Activated naive CD4-positive, alpha-beta T cell treated with anti-CD3 and anti-CD28 coated beads, Interleukin-2, amount 10 ng/mL, durations not matched to agents 7 days and 5 days (primary cell): ENCODE results near the gene PDLIM5.
"Not testable (repeated sequence)": the region's sequence is repeated elsewhere in the genome, so short reads cannot be mapped to it uniquely, and the experiment has no call there.

Experiments
- CTCF ChIA-PET: fragments of 350-600 bp; sonication (Branson Sonifier 250); formaldehyde crosslinking; loops from one replicate; lab custom pipeline; 2021; ENCODE audit warnings: antibody characterized with exemption; lab: Charles Lee
- DNase-seq: peaks from one replicate; pipeline ENCODE4 v3.0.0-alpha.2; 2020
- H3K27ac Mint-ChIP-seq: one replicate; pipeline ENCODE4 v1.8.0; 2021; ENCODE audit warnings: mild to moderate bottlenecking, moderate library complexity, mixed read lengths
- H3K27me3 Mint-ChIP-seq: one replicate; pipeline ENCODE4 v1.8.0; 2021; ENCODE audit warnings: mild to moderate bottlenecking, mixed read lengths
- H3K36me3 Mint-ChIP-seq: one replicate; pipeline ENCODE4 v1.8.0; 2021; ENCODE audit warnings: mixed read lengths
- H3K4me1 Mint-ChIP-seq: one replicate; pipeline ENCODE4 v1.8.0; 2021; ENCODE audit warnings: mixed read lengths
- H3K4me3 Mint-ChIP-seq: one replicate; pipeline ENCODE4 v1.8.0; 2021; ENCODE audit warnings: mild to moderate bottlenecking, moderate library complexity, mixed read lengths
- H3K9me3 Mint-ChIP-seq: one replicate; pipeline ENCODE4 v1.8.0; 2021; ENCODE audit warnings: mixed read lengths

PDLIM5 gene

GRCh38 chr4:94507281-94507680, 55.5 kb downstream of the PDLIM5 start:
- Mint-ChIP-seq H3K9me3 (no peaks in the 10 kb centered on the region), H3K27ac (no peak overlapping the region), H3K27me3 (no peaks in the 10 kb centered on the region), H3K4me1 (no peaks in the 10 kb centered on the region), H3K36me3 (no peaks in the 10 kb centered on the region), H3K4me3 (no peak overlapping the region)
- CTCF ChIA-PET = no interaction called here
- no peak for DNase-seq

- no peaks in the 10 kb centered on the region for H3K9me3 Mint-ChIP-seq
- H3K36me3 Mint-ChIP-seq = no peaks in the 10 kb centered on the region
- H3K27me3 Mint-ChIP-seq = no peaks in the 10 kb centered on the region
- DNase-seq = no peak
- no peaks in the 10 kb centered on the region for H3K4me1 Mint-ChIP-seq
- H3K4me3 Mint-ChIP-seq = no peak overlapping the region
- no peak overlapping the region for H3K27ac Mint-ChIP-seq
- CTCF ChIA-PET = no interaction called here
Measured at GRCh38 chr4:94507708-94508107, 56.0 kb downstream of the PDLIM5 start.

- H3K4me3 Mint-ChIP-seq = no peak overlapping the region
- CTCF ChIA-PET = no interaction called here
- H3K36me3 Mint-ChIP-seq = no peaks in the 10 kb centered on the region
- DNase-seq = no peak
- no peak overlapping the region for H3K27ac Mint-ChIP-seq
- no peaks in the 10 kb centered on the region for H3K27me3 Mint-ChIP-seq
- no peaks in the 10 kb centered on the region for H3K4me1 Mint-ChIP-seq
- H3K9me3 Mint-ChIP-seq = no peaks in the 10 kb centered on the region
Measured at GRCh38 chr4:94508296-94508695, 56.6 kb downstream of the PDLIM5 start.

GRCh38 chr4:94508806-94509205, 57.1 kb downstream of the PDLIM5 start:
- no peak for DNase-seq
- Mint-ChIP-seq H3K27me3 (no peaks in the 10 kb centered on the region), H3K36me3 (no peaks in the 10 kb centered on the region), H3K9me3 (no peaks in the 10 kb centered on the region), H3K4me3 (no peak overlapping the region), H3K4me1 (no peaks in the 10 kb centered on the region), H3K27ac (no peak overlapping the region)
- CTCF ChIA-PET = no interaction called here

- CTCF ChIA-PET = no interaction called here
- Mint-ChIP-seq H3K9me3 (no peaks in the 10 kb centered on the region), H3K27me3 (no peaks in the 10 kb centered on the region), H3K4me1 (no peaks in the 10 kb centered on the region), H3K27ac (no peak overlapping the region), H3K36me3 (no peaks in the 10 kb centered on the region), H3K4me3 (no peak overlapping the region)
- DNase-seq = no peak
Measured at GRCh38 chr4:94511591-94511990, 59.8 kb downstream of the PDLIM5 start.

GRCh38 chr4:94513532-94513931, 61.8 kb downstream of the PDLIM5 start:
- H3K27ac Mint-ChIP-seq, H3K9me3 Mint-ChIP-seq, CTCF ChIA-PET, H3K4me1 Mint-ChIP-seq, H3K27me3 Mint-ChIP-seq, H3K36me3 Mint-ChIP-seq, H3K4me3 Mint-ChIP-seq, DNase-seq: not testable (repeated sequence)

- Mint-ChIP-seq H3K27ac (no peak overlapping the region), H3K36me3 (no peaks in the 10 kb centered on the region), H3K4me3 (no peak overlapping the region), H3K9me3 (no peaks in the 10 kb centered on the region), H3K4me1 (no peaks in the 10 kb centered on the region), H3K27me3 (no peaks in the 10 kb centered on the region)
- DNase-seq = no peak
- CTCF ChIA-PET = no interaction called here
Measured at GRCh38 chr4:94515365-94515764, 63.6 kb downstream of the PDLIM5 start.

GRCh38 chr4:94516067-94516466, 64.3 kb downstream of the PDLIM5 start:
- Mint-ChIP-seq H3K27me3 (no peaks in the 10 kb centered on the region), H3K27ac (no peak overlapping the region), H3K4me1 (no peaks in the 10 kb centered on the region), H3K4me3 (no peak overlapping the region), H3K36me3 (no peaks in the 10 kb centered on the region), H3K9me3 (no peaks in the 10 kb centered on the region)
- DNase-seq = no peak
- CTCF ChIA-PET = no interaction called here

- no peaks in the 10 kb centered on the region for H3K9me3 Mint-ChIP-seq
- H3K27ac Mint-ChIP-seq = no peak overlapping the region
- CTCF ChIA-PET = no interaction called here
- H3K4me3 Mint-ChIP-seq = no peak overlapping the region
- no peaks in the 10 kb centered on the region for H3K4me1 Mint-ChIP-seq
- H3K27me3 Mint-ChIP-seq = no peaks in the 10 kb centered on the region
- no peaks in the 10 kb centered on the region for H3K36me3 Mint-ChIP-seq
- DNase-seq = no peak
Measured at GRCh38 chr4:94516999-94517398, 65.3 kb downstream of the PDLIM5 start.

GRCh38 chr4:94517492-94517891, 65.8 kb downstream of the PDLIM5 start:
- Mint-ChIP-seq H3K27me3 (no peaks in the 10 kb centered on the region), H3K9me3 (no peaks in the 10 kb centered on the region), H3K36me3 (no peaks in the 10 kb centered on the region), H3K4me3 (no peak overlapping the region), H3K4me1 (no peaks in the 10 kb centered on the region), H3K27ac (no peak overlapping the region)
- CTCF ChIA-PET = no interaction called here
- no peak for DNase-seq

GRCh38 chr4:94519019-94519418, 67.3 kb downstream of the PDLIM5 start:
- DNase-seq = no peak
- no peak overlapping the region for H3K4me3 Mint-ChIP-seq
- CTCF ChIA-PET = no interaction called here
- no peaks in the 10 kb centered on the region for H3K36me3 Mint-ChIP-seq
- H3K27ac Mint-ChIP-seq = no peak overlapping the region
- no peaks in the 10 kb centered on the region for H3K9me3 Mint-ChIP-seq
- no peaks in the 10 kb centered on the region for H3K4me1 Mint-ChIP-seq
- H3K27me3 Mint-ChIP-seq = no peaks in the 10 kb centered on the region

- H3K9me3 Mint-ChIP-seq = no peaks in the 10 kb centered on the region
- H3K4me1 Mint-ChIP-seq = no peaks in the 10 kb centered on the region
- H3K4me3 Mint-ChIP-seq = no peak overlapping the region
- CTCF ChIA-PET = interaction anchor here (1.0 kb wide), 1 partner anchor 30 kb away, joined by 3 read pairs; no protein-coding TSS in a partner anchor
- no peak for DNase-seq
- H3K27ac Mint-ChIP-seq = no peak overlapping the region
- H3K27me3 Mint-ChIP-seq = no peaks in the 10 kb centered on the region
- H3K36me3 Mint-ChIP-seq = peaks cover 1% of the 10 kb centered on the region
Measured at GRCh38 chr4:94519925-94520789, 68.4 kb downstream of the PDLIM5 start.

- H3K4me1 Mint-ChIP-seq = no peaks in the 10 kb centered on the region
- H3K27me3 Mint-ChIP-seq = no peaks in the 10 kb centered on the region
- DNase-seq = no peak
- H3K27ac Mint-ChIP-seq = no peak overlapping the region
- peaks cover 1% of the 10 kb centered on the region for H3K36me3 Mint-ChIP-seq
- CTCF ChIA-PET = interaction anchor here (1.1 kb wide), 1 partner anchor 92 kb away, joined by 3 read pairs; no protein-coding TSS in a partner anchor
- no peak overlapping the region for H3K4me3 Mint-ChIP-seq
- no peaks in the 10 kb centered on the region for H3K9me3 Mint-ChIP-seq
Measured at GRCh38 chr4:94523033-94523580, 71.4 kb downstream of the PDLIM5 start.

GRCh38 chr4:94523617-94524016, 71.9 kb downstream of the PDLIM5 start:
- Mint-ChIP-seq H3K4me3 (no peak overlapping the region), H3K27me3 (no peaks in the 10 kb centered on the region), H3K9me3 (no peaks in the 10 kb centered on the region), H3K4me1 (no peaks in the 10 kb centered on the region), H3K36me3 (peaks cover 1% of the 10 kb centered on the region), H3K27ac (no peak overlapping the region)
- CTCF ChIA-PET = interaction anchor here (1.1 kb wide), 1 partner anchor 91 kb away, joined by 3 read pairs; no protein-coding TSS in a partner anchor
- DNase-seq = no peak
